Measurements from ENCODE around the gene F5.
"Not testable (repeated sequence)": the region's sequence is repeated elsewhere in the genome, so short reads cannot be mapped to it uniquely, and the experiment has no call there.

The F5 gene

GRCh38 chr1:169508432-169509338 is 77.6 kb downstream of the F5 start:
- no peak for DNase-seq (ENCODE audit: low spot score)

GRCh38 chr1:169507413-169507812 is 78.9 kb downstream of the F5 start:
- no peak for DNase-seq (ENCODE audit: low spot score)

DNA sequence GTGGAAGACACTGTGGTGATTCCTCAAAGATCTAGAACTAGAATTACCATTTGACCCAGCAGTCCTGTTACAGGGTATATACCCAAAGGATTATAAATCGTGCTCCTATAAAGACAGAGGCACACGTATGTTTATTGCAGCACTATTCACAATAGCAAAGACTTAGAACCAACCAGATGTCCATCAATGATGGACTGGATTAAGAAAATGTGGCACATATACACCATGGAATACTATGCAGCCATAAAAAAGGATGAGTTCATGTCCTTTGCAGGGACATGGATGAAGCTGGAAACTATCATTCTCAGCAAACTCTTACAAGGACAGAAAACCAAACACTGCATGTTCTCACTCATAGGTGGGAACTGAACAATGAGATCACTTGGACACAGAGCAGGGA is 82.7 kb downstream of the F5 start:
- not testable (repeated sequence) for DNase-seq (ENCODE audit: low spot score)

GRCh38 chr1:169499807-169500206 is 86.5 kb downstream of the F5 start:
- no peak for DNase-seq (ENCODE audit: low spot score)

- DNase-seq (ENCODE audit: low spot score) = no peak
Observed at GRCh38 chr1:169497317-169497716, 89.0 kb downstream of the F5 start.

- no peak for DNase-seq (ENCODE audit: low spot score)
Observed at GRCh38 chr1:169495916-169496315, 90.4 kb downstream of the F5 start.

DNA sequence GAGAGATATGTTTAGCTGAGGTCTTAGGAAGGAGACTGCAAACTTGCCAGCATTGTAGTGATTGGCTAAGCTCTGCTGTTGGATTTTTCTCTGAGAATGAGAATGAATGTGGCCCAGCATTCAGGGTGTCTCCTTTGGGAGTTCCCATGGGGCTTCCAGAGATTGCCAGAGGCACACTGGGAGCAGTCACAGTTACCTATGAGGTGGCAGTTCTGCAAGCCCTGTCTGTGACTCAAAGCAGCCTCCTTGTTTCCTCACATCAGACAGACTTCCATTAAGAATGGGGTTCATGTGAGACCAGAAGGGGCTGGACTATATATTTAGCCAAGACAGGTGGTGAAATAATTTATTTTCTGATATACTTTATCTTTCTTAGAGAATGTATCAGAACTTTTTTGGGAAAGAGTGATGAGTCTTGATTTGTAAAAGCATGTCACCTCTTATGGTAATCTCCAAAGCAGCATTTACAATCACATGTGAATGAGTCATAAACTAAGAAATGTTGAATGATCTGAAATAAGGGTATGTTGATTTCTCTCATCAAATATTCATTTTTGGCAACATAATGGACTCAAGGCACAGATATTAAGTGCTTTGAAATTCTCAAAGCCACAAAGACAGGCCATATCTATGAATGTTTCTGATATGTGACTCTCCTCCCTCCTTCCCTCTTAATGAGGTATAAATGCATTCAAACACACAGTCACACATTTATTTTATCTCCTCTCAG is 91.1 kb downstream of the F5 start:
- no peak for DNase-seq (ENCODE audit: low spot score)

DNA sequence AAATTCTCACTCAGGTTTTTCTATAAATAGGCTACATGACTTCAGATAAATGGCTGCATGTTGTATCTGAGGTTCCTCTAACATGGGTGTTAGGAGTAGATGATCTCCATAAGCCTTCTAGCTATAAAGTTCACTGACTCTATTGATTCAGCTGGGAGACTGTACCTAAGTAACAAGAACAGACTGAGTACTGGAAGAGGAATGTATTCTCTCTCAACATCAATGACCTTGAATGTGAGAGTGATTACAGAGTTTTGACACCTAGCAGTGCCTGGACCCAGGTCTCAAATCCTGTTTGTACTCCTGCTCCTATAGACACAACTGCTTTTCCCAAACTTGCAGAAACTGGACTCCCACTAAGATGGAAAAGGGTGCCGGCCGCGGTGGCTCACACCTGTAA is 91.9 kb downstream of the F5 start:
- no peak for DNase-seq (ENCODE audit: low spot score)

- no peak for DNase-seq (ENCODE audit: low spot score)
Observed at GRCh38 chr1:169493251-169493650, 93.0 kb downstream of the F5 start.

- peak; percentile 88 for DNase-seq (ENCODE audit: low spot score)
Observed at GRCh38 chr1:169491845-169492281, 94.4 kb downstream of the F5 start.

GRCh38 chr1:169488157-169488556 is 98.1 kb downstream of the F5 start:
- DNase-seq (ENCODE audit: low spot score) = no peak

DNA sequence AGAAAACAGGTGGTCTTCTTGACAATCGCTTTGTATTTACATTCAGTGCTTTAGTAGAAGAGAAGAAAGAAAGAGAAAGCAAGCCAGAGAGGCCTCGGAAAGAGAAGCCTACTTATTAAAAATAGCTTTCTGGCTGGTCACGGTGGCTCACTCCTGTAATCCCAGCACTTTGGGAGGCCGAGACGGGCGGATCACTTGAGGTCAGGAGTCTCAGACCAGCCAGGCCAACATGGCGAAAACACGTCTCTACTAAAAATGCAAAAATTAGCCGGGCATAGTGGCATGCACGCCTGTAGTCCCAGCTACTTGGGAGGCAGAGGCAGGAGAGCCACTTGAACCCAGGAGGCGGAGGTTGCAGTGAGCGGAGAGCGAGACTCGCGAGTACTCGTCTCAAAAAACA is 98.7 kb downstream of the F5 start:
- DNase-seq (ENCODE audit: low spot score) = no peak

- no peak for DNase-seq (ENCODE audit: low spot score)
Observed at GRCh38 chr1:169487133-169487532, 99.1 kb downstream of the F5 start.

DNA sequence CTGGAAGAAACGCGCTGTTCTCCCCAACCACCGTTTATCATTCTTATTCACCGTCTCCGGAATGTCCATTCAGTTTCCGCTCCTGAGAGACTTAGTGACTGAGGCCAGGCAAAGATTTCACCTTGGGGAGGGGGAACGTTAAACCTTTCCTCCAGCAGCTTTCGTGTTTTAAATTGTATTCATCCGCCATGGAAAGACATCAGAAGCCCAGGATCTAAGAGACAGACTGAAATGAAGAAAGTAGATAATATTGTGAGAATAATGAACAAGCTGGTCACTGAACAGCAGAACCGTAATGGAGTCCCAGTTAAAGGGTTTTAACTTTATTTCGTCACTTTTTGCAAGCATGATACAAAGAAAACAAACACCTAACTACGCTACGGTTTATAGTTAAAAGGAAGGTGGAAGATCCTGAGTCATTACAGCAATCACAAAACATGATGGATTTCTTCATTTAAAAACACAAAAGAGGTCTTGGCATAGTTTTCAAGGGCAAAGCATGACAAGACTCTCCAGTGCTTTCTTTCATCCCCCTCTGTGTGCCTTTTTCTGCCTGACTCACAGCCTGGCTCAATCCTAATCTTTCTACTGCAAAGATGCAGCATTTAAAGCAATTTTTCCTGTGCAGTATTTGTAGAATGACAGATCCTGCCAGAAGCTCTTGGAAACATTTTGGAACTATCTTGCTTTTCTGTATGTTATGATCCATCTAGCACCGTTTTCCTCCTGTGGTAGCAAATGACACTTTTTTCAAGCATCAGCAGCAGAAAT is 99.8 kb downstream of the F5 start:
- DNase-seq (ENCODE audit: low spot score) = no peak

GRCh38 chr1:169485431-169486280 is 100.6 kb downstream of the F5 start, which contains the start of gene SLC19A2:
Gene SLC19A2 (minus strand): TSS chr1:169485944. CDS start chr1:169485766, 178 bp downstream.
- peak; percentile 97 for DNase-seq (ENCODE audit: low spot score)

- DNase-seq (ENCODE audit: low spot score) = peak; percentile 36
Observed at GRCh38 chr1:169484683-169485430, 101.4 kb downstream of the F5 start.

DNA sequence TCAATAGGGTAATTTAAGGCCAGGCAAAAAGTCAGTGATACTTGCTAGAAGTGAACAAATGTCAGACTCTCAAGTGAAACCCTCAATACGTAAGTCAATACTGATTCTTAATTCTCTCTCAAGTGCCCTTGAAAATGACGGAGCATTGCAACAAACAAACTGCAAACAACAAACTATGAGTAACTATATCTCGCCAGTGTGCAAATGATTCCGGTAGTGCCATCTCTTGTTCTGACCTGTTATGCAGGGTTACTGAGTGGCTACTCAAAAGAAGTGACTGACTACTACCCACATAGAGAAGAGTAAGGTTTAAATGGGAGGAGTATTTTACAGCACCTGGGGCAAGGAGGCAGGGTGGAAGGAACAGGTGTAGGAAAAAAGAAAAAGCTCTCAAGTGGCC is 102.2 kb downstream of the F5 start:
- DNase-seq (ENCODE audit: low spot score) = no peak

GRCh38 chr1:169483500-169483966 is 102.7 kb downstream of the F5 start:
- no peak for DNase-seq (ENCODE audit: low spot score)

DNA sequence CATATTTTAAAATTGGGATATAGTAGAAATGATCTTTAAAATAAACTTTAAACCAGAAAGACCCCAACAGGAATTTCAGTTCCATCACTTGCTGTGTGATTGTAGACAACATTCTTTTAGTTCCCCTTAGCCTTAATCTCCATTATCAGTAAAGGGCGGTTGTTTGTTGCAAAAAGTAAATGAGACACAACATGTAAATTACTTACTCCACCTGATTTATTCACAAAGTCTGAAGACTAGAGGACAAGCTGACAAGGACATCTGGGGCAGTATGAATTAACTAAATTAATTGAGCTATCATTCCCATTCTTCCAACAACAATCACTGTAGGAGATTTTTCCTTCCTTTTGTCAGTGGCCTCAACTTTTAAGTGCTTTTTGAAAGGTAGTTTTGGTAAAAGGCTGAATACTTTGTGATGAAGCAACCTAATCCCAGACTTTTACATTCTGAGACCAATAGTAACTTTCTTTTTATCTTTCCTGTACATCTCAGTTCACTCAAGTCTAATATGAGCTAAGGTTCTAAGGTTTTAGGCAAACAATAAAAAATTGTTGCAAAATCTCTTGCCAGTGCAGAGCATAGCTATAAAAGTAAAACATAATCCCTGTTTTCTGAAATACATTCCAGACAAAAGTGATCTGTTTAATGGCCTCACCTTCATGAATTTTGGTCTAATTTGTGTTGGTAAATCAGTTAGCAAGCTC is 106.8 kb downstream of the F5 start:
- no peak for DNase-seq (ENCODE audit: low spot score)
